DND-41 (cell line): Measurements from ENCODE around the gene ZNF536.

Experiments
- CTCF ChIP-seq: IDR thresholded peaks from 2 replicates; pipeline ENCODE4 v1.5.1; 2012; ENCODE audit warnings: borderline replicate concordance, low read length, moderate library complexity, mild to moderate bottlenecking; ENCODE audit not compliant: poor library complexity, severe bottlenecking; ENCODE audit errors: extremely low read depth
- EZH2 ChIP-seq: IDR thresholded peaks from 3 replicates; pipeline ENCODE4 v1.6.1; 2012; ENCODE audit warnings: borderline replicate concordance, low read depth, mild to moderate bottlenecking, moderate library complexity, low read length, inconsistent platforms; ENCODE audit not compliant: severe bottlenecking

- no peak for TF ChIP-seq EZH2
- no peak for TF ChIP-seq CTCF
Measured at GRCh38 chr19:30555075-30555790, 183.0 kb downstream of the ZNF536 start.
